GM23338 (cell line): ENCODE results near the gene ZNF555.

Source experiments
- CREB1 ChIP-seq: fragments of 250-450 bp; sonication (Bioruptor Pico); IDR thresholded peaks from 2 replicates; pipeline ENCODE4 v1.5.0; 2020; ENCODE audit warnings: low read depth, mild to moderate bottlenecking, moderate library complexity
- ETS1 ChIP-seq: IDR thresholded peaks from 2 replicates; pipeline ENCODE4 v1.6.1; 2016; ENCODE audit warnings: antibody characterized with exemption
- EZH2 ChIP-seq: fragments of 200-600 bp; sonication (generic); IDR thresholded peaks from one replicate; pipeline ENCODE4 v1.8.0; 2017; ENCODE audit warnings: antibody characterized with exemption, mild to moderate bottlenecking, low read depth; ENCODE audit not compliant: unreplicated experiment
- EZH2phosphoT487 ChIP-seq: fragments of 200-600 bp; sonication (generic); IDR thresholded peaks from one replicate; pipeline ENCODE4 v1.8.1; 2018; ENCODE audit warnings: antibody characterized with exemption; ENCODE audit not compliant: unreplicated experiment
- JUNB ChIP-seq: IDR thresholded peaks from one replicate; pipeline ENCODE4 v1.6.1; 2016; ENCODE audit warnings: antibody characterized with exemption; ENCODE audit not compliant: unreplicated experiment
- NANOG ChIP-seq: IDR thresholded peaks from 2 replicates; pipeline ENCODE4 v1.6.1; 2016; ENCODE audit warnings: antibody characterized with exemption, borderline replicate concordance
- POLR2AphosphoS5 ChIP-seq: IDR thresholded peaks from 2 replicates; pipeline ENCODE4 v1.6.1; 2016; ENCODE audit warnings: antibody characterized with exemption, low read depth
- REST ChIP-seq: IDR thresholded peaks from one replicate; pipeline ENCODE4 v1.6.1; 2018; ENCODE audit warnings: antibody characterized with exemption; ENCODE audit not compliant: unreplicated experiment
- STAT1 ChIP-seq: IDR thresholded peaks from one replicate; pipeline ENCODE4 v1.6.1; 2016; ENCODE audit warnings: antibody characterized with exemption; ENCODE audit not compliant: unreplicated experiment
- ZNF114 ChIP-seq: fragments of 250-450 bp; sonication (Bioruptor Pico); IDR thresholded peaks from 2 replicates; pipeline ENCODE4 v1.5.0; 2020; ENCODE audit warnings: mild to moderate bottlenecking, moderate library complexity
- ZNF331 ChIP-seq: fragments of 250-450 bp; sonication (Bioruptor Pico); IDR thresholded peaks from 2 replicates; pipeline ENCODE4 v1.5.0; 2020; ENCODE audit warnings: low read depth, mild to moderate bottlenecking, moderate library complexity
- TF ChIP-seq, protein P1 (sequence below), 2 experiments: fragments of 200-600 bp in 1 of 2; sonication (generic) in 1 of 2; conservative IDR thresholded peaks; 2 replicates each; pipeline versions ENCODE4 v1.5.1 to v1.6.1; 2016 to 2017; ENCODE audit warnings: antibody characterized with exemption in 2 of 2, low read depth in 2 of 2, mild to moderate bottlenecking in 2 of 2, moderate library complexity in 1 of 2
- TF ChIP-seq, protein P2 (sequence below): fragments of 250-450 bp; sonication (Bioruptor Pico); IDR thresholded peaks from 2 replicates; pipeline ENCODE4 v1.5.0; 2020; ENCODE audit warnings: mild to moderate bottlenecking, moderate library complexity

GRCh38 chr19:2796659-2797266 is 44.5 kb upstream of the ZNF555 start:
- no peak for TF ChIP-seq EZH2phosphoT487
- TF ChIP-seq, protein P1, sequence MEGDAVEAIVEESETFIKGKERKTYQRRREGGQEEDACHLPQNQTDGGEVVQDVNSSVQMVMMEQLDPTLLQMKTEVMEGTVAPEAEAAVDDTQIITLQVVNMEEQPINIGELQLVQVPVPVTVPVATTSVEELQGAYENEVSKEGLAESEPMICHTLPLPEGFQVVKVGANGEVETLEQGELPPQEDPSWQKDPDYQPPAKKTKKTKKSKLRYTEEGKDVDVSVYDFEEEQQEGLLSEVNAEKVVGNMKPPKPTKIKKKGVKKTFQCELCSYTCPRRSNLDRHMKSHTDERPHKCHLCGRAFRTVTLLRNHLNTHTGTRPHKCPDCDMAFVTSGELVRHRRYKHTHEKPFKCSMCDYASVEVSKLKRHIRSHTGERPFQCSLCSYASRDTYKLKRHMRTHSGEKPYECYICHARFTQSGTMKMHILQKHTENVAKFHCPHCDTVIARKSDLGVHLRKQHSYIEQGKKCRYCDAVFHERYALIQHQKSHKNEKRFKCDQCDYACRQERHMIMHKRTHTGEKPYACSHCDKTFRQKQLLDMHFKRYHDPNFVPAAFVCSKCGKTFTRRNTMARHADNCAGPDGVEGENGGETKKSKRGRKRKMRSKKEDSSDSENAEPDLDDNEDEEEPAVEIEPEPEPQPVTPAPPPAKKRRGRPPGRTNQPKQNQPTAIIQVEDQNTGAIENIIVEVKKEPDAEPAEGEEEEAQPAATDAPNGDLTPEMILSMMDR (conservative IDR thresholded peaks at IDR 0.05; ENCODE audit: low read depth in 2 of 2) = no peak
- TF ChIP-seq EZH2 = no peak
- TF ChIP-seq POLR2AphosphoS5 = no peak
- TF ChIP-seq JUNB = no peak
- TF ChIP-seq REST = no peak
- no peak for TF ChIP-seq ETS1
- no peak for TF ChIP-seq ZNF331 (CRISPR knock-in tag)
- no peak for TF ChIP-seq CREB1 (CRISPR knock-in tag)
- TF ChIP-seq ZNF114 (CRISPR knock-in tag) = no peak
- TF ChIP-seq STAT1 = no peak
- TF ChIP-seq NANOG = no peak
- TF ChIP-seq, protein P2, sequence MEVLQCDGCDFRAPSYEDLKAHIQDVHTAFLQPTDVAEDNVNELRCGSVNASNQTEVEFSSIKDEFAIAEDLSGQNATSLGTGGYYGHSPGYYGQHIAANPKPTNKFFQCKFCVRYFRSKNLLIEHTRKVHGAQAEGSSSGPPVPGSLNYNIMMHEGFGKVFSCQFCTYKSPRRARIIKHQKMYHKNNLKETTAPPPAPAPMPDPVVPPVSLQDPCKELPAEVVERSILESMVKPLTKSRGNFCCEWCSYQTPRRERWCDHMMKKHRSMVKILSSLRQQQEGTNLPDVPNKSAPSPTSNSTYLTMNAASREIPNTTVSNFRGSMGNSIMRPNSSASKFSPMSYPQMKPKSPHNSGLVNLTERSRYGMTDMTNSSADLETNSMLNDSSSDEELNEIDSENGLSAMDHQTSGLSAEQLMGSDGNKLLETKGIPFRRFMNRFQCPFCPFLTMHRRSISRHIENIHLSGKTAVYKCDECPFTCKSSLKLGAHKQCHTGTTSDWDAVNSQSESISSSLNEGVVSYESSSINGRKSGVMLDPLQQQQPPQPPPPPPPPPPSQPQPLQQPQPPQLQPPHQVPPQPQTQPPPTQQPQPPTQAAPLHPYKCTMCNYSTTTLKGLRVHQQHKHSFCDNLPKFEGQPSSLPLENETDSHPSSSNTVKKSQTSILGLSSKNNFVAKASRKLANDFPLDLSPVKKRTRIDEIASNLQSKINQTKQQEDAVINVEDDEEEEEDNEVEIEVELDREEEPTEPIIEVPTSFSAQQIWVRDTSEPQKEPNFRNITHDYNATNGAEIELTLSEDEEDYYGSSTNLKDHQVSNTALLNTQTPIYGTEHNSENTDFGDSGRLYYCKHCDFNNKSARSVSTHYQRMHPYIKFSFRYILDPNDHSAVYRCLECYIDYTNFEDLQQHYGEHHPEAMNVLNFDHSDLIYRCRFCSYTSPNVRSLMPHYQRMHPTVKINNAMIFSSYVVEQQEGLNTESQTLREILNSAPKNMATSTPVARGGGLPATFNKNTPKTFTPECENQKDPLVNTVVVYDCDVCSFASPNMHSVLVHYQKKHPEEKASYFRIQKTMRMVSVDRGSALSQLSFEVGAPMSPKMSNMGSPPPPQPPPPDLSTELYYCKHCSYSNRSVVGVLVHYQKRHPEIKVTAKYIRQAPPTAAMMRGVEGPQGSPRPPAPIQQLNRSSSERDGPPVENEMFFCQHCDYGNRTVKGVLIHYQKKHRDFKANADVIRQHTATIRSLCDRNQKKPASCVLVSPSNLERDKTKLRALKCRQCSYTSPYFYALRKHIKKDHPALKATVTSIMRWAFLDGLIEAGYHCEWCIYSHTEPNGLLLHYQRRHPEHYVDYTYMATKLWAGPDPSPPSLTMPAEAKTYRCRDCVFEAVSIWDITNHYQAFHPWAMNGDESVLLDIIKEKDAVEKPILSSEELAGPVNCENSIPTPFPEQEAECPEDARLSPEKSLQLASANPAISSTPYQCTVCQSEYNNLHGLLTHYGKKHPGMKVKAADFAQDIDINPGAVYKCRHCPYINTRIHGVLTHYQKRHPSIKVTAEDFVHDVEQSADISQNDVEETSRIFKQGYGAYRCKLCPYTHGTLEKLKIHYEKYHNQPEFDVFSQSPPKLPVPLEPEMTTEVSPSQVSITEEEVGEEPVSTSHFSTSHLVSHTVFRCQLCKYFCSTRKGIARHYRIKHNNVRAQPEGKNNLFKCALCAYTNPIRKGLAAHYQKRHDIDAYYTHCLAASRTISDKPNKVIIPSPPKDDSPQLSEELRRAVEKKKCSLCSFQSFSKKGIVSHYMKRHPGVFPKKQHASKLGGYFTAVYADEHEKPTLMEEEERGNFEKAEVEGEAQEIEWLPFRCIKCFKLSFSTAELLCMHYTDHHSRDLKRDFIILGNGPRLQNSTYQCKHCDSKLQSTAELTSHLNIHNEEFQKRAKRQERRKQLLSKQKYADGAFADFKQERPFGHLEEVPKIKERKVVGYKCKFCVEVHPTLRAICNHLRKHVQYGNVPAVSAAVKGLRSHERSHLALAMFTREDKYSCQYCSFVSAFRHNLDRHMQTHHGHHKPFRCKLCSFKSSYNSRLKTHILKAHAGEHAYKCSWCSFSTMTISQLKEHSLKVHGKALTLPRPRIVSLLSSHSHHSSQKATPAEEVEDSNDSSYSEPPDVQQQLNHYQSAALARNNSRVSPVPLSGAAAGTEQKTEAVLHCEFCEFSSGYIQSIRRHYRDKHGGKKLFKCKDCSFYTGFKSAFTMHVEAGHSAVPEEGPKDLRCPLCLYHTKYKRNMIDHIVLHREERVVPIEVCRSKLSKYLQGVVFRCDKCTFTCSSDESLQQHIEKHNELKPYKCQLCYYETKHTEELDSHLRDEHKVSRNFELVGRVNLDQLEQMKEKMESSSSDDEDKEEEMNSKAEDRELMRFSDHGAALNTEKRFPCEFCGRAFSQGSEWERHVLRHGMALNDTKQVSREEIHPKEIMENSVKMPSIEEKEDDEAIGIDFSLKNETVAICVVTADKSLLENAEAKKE (CRISPR knock-in tag) = no peak
